Mesodermal cell (in vitro differentiated cells): ENCODE data around the gene SRSF1. TPM values are rescaled to one million over a fixed set of nuclear protein-coding genes. Genes with fewer than 3 reads are reported as not detected.

Experiments
- H3K27ac ChIP-seq: 2 replicates; pipeline ENCODE4 v1.7.0; 2013; ENCODE audit warnings: mild to moderate bottlenecking, low read depth, low read length, moderate library complexity; ENCODE audit not compliant: severe bottlenecking
- H3K36me3 ChIP-seq: 2 replicates; pipeline ENCODE4 v1.7.1; 2013; ENCODE audit warnings: mild to moderate bottlenecking, low read length, moderate library complexity; ENCODE audit not compliant: control insufficient read depth, insufficient read depth
- H3K4me1 ChIP-seq: one replicate; pipeline ENCODE4 v1.7.1; 2013; ENCODE audit warnings: mild to moderate bottlenecking, low read length; ENCODE audit not compliant: insufficient read depth, control insufficient read depth, poor library complexity, severe bottlenecking
- H3K4me3 ChIP-seq: 2 replicates; pipeline ENCODE4 v1.7.0; 2013; ENCODE audit warnings: low read length, control low read depth, mild to moderate bottlenecking; ENCODE audit not compliant: insufficient read depth, poor library complexity, severe bottlenecking; ENCODE audit errors: extremely low read depth
- H3K9me3 ChIP-seq: 2 replicates; pipeline ENCODE4 v1.7.1; 2013; ENCODE audit warnings: mild to moderate bottlenecking, low read length, moderate library complexity; ENCODE audit not compliant: control insufficient read depth
- WGBS, 2 experiments: methylation state at CpG; one replicate each; pipeline ENCODE4 v1.1.5; 2013; ENCODE audit warnings: missing lambda C conversion rate in 2 of 2; ENCODE audit not compliant: insufficient coverage in 2 of 2; 5-methylcytosine and 5-hydroxymethylcytosine counted together
- polyA plus RNA-seq, 2 experiments: library from polyadenylated mRNA; stranded (reverse); fragments of 50-300 nt; gene quantifications; one replicate each; pipeline ENCODE4 v1.2.3, GENCODE V29; 2013

SRSF1 gene, protein sequence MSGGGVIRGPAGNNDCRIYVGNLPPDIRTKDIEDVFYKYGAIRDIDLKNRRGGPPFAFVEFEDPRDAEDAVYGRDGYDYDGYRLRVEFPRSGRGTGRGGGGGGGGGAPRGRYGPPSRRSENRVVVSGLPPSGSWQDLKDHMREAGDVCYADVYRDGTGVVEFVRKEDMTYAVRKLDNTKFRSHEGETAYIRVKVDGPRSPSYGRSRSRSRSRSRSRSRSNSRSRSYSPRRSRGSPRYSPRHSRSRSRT
- polyA plus RNA-seq (2013, experiment 1 of 2): 134 TPM
- polyA plus RNA-seq (2013, experiment 2 of 2): 130 TPM

DNA sequence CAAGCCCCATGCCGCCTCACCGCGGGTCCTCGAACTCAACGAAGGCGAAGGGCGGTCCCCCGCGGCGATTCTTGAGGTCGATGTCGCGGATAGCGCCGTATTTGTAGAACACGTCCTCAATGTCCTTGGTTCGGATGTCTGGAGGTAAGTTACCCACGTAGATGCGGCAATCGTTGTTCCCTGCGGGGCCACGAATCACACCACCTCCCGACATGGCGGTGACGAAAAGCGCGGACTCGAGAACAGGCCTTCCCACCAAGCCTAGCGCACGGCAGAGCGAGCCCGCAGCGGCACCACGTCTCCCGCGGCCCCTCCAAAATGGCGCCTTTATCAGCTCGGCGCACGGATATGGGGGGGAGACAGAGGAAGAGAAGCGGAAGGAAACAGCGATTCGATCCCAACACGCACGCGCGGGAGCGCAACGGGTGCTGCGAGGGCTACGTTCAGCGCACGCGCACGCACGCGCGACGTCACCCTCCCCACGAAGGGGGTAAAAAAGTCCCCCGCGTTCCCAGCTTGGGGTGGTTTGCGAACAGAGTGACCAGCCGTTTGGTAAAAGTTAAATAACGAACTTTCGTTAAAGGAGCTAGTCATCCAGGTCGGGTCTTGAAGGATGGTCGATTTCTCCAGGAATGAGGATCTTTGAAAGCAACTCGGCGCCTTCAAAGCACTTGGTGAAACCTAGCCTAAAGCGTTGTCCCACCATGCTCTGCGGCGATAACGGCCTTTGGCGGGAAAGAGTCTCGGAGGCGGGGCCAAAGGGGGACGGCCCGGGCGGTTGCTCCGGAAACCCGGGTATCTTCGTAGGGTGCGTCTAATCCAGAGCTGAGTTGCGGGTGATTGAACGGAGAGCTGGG, at the start of gene SRSF1:
TSS of gene SRSF1 (minus strand) at position 323 of the 857 bp plus-strand sequence. CDS start at position 214, 109 bp downstream.
- H3K4me1 ChIP-seq: peaks cover 33% of the 10 kb centered on the region
- H3K27ac ChIP-seq: peak within 1 kb of the TSS; percentile 97
- peak within 1 kb of the TSS; percentile 87 for H3K4me3 ChIP-seq
- no peaks in the 10 kb centered on the region for H3K9me3 ChIP-seq
- 0 to 1% methylated on average over 73 to 80 of the region's 86 CpGs for WGBS, 2 experiments
- peaks cover 43% of the 10 kb centered on the region for H3K36me3 ChIP-seq

- no peaks in the 10 kb centered on the region for H3K9me3 ChIP-seq
- no peak overlapping the region for H3K4me3 ChIP-seq
These were observed 49.4 kb upstream of the SRSF1 start for GRCh38 chr17:58056476-58056875.

DNA sequence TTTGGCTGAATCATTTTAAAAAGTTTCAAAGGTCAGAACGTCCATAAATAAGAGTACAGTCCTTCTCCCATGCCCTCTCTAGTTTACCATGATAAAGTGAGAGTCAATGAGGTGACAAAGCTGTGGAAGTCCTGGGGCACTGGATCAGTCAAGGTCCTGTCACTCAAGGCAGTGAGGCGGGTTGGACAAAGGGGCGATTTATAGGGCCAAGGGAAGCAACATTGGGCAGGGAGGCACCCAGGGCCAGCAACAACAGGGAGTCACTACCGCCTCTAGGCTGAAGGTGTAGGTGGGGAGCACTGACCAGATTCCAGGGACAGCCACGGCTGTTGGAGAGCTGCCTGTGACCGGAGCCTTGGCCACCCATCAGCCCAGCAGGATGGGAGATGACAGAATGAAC, 47.6 kb upstream of the SRSF1 start:
- no peak overlapping the region for H3K4me3 ChIP-seq
- H3K4me1 ChIP-seq: no peaks in the 10 kb centered on the region
- 81 to 95% methylated on average over 5 to 6 of the region's 6 CpGs for WGBS, 2 experiments
- H3K27ac ChIP-seq: no peak overlapping the region
- H3K36me3 ChIP-seq: no peaks in the 10 kb centered on the region
- H3K9me3 ChIP-seq: no peaks in the 10 kb centered on the region

More at GRCh38 chr17:58056476-58056875, 49.4 kb upstream of the SRSF1 start:
- Histone ChIP-seq H3K4me1 (no peaks in the 10 kb centered on the region), H3K36me3 (no peaks in the 10 kb centered on the region), H3K27ac (no peak overlapping the region)

- H3K27ac ChIP-seq: no peak overlapping the region
- H3K4me3 ChIP-seq: no peak overlapping the region
- WGBS, 2 experiments: 86% methylated on average over 7 to 8 of the region's 8 CpGs
- no peaks in the 10 kb centered on the region for H3K36me3 ChIP-seq
- H3K4me1 ChIP-seq: no peaks in the 10 kb centered on the region
- H3K9me3 ChIP-seq: no peaks in the 10 kb centered on the region
These were observed 46.1 kb upstream of the SRSF1 start for GRCh38 chr17:58052945-58053715.

- H3K4me1 ChIP-seq: peaks cover 4% of the 10 kb centered on the region
- H3K27ac ChIP-seq: no peak overlapping the region
- no peaks in the 10 kb centered on the region for H3K9me3 ChIP-seq
- no peaks in the 10 kb centered on the region for H3K36me3 ChIP-seq
- no peak overlapping the region for H3K4me3 ChIP-seq
- 80% methylated on average over 1 of the region's 1 CpG; no CpG with 5 or more reads in 1 of the 2 experiments for WGBS, 2 experiments
These were observed 45.4 kb upstream of the SRSF1 start for GRCh38 chr17:58052407-58052806.

DNA sequence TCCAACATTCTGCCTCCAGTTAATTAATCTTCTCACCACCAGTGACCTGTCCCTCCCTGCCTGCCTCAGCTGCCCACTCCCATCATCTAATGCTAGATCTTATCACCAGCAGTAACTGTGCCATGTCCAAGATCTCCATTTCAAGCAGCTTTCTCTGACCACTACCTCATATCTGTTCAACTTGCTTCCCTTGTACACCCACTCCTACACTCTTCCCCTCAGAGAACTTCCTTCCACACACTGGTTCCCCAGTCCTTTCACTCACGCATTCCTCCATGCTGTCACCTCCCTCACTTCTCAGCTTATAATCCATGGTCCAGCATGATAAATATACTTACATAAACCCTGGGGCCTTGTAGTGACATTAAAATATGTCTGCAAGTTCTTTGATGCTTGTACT, 44.4 kb upstream of the SRSF1 start:
- 100% methylated on average over 1 of the region's 1 CpG; no CpG with 5 or more reads in 1 of the 2 experiments for WGBS, 2 experiments
- H3K27ac ChIP-seq: no peak overlapping the region
- H3K36me3 ChIP-seq: no peaks in the 10 kb centered on the region
- peaks cover 6% of the 10 kb centered on the region for H3K4me1 ChIP-seq
- no peaks in the 10 kb centered on the region for H3K9me3 ChIP-seq
- no peak overlapping the region for H3K4me3 ChIP-seq

- Histone ChIP-seq H3K27ac (no peak overlapping the region), H3K36me3 (no peaks in the 10 kb centered on the region), H3K9me3 (no peaks in the 10 kb centered on the region), H3K4me1 (peaks cover 6% of the 10 kb centered on the region), H3K4me3 (no peak overlapping the region)
- 80% methylated on average over 1 of the region's 2 CpGs; no CpG with 5 or more reads in 1 of the 2 experiments for WGBS, 2 experiments
These were observed 43.9 kb upstream of the SRSF1 start for GRCh38 chr17:58050966-58051365.

- 89 to 92% methylated on average over 1 of the region's 4 CpGs for WGBS, 2 experiments
These were observed 42.5 kb upstream of the SRSF1 start for GRCh38 chr17:58049533-58049932.

DNA sequence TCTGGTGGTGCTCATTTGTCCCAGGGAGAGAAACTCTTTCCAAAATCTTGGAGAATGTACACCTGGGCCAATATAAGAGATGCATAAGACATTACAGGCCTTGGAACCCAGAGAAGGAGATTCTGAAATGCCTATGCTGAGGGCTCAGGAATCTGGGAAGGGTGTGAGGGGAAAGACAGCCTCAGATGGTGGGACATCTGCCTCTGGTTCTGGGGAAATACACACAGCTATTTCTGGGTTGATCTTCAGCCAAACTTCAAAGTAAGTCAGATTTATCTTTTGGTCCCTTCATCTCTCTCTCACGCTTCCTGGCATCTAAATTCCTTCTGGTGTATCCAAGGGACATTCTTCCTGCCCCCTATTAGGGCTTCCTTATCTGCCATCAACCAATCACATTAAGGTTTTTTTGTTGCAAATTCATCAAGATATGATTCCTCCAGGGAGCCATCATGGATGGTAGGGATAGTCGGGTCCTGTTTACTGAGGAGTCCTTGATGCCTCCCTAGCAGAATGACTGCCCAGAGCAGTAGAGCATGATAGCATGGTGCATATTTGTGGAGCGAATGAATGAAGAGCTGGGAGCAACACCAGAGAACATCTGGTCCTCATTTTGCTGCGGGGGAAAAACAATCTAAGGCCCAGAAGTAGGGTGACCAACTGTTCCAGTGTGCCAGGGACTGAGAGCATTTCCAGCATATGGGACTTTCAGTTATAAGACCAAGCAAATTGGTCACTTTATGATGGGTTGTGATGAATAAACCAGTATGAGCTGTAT, 40.5 kb upstream of the SRSF1 start:
- 96 to 100% methylated on average over 4 of the region's 4 CpGs for WGBS, 2 experiments
- H3K9me3 ChIP-seq: no peaks in the 10 kb centered on the region
- no peaks in the 10 kb centered on the region for H3K36me3 ChIP-seq

More at GRCh38 chr17:58049533-58049932, 42.5 kb upstream of the SRSF1 start:
- Histone ChIP-seq H3K36me3 (no peaks in the 10 kb centered on the region), H3K9me3 (no peaks in the 10 kb centered on the region), H3K4me3 (no peak overlapping the region), H3K4me1 (peaks cover 6% of the 10 kb centered on the region), H3K27ac (no peak overlapping the region)

More for the DNA sequence above, 40.5 kb upstream of the SRSF1 start:
- H3K4me3 ChIP-seq: no peak overlapping the region
- peaks cover 6% of the 10 kb centered on the region for H3K4me1 ChIP-seq
- H3K27ac ChIP-seq: no peak overlapping the region
